ENCODE results near the gene USP13. TPM values are rescaled to one million over a fixed set of nuclear protein-coding genes. Genes with fewer than 3 reads are reported as not detected.

Gene USP13
- total RNA-seq, 4 donors from 2014 or later: 2.3 to 8.3 (median 5.8) TPM

GRCh38 chr3:179807588-179807987, 154.7 kb downstream of the USP13 start:
- Histone ChIP-seq H3K4me1 (no peaks in the 10 kb centered on the region), H3K4me3 (no peak overlapping the region), H3K27me3 (no peaks in the 10 kb centered on the region), H3K27ac (no peak overlapping the region), H3K9me3 (no peaks in the 10 kb centered on the region), H3K36me3 (no peaks in the 10 kb centered on the region)
- DNase-seq (ENCODE audit: low spot score in 2 of 2): no peak
- TF ChIP-seq, protein P1, sequence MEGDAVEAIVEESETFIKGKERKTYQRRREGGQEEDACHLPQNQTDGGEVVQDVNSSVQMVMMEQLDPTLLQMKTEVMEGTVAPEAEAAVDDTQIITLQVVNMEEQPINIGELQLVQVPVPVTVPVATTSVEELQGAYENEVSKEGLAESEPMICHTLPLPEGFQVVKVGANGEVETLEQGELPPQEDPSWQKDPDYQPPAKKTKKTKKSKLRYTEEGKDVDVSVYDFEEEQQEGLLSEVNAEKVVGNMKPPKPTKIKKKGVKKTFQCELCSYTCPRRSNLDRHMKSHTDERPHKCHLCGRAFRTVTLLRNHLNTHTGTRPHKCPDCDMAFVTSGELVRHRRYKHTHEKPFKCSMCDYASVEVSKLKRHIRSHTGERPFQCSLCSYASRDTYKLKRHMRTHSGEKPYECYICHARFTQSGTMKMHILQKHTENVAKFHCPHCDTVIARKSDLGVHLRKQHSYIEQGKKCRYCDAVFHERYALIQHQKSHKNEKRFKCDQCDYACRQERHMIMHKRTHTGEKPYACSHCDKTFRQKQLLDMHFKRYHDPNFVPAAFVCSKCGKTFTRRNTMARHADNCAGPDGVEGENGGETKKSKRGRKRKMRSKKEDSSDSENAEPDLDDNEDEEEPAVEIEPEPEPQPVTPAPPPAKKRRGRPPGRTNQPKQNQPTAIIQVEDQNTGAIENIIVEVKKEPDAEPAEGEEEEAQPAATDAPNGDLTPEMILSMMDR (IDR thresholded peaks at IDR 0.05): no peak
- TF ChIP-seq POLR2A (IDR thresholded peaks at IDR 0.05): no peak
- no peak for TF ChIP-seq POLR2AphosphoS5 (IDR thresholded peaks at IDR 0.05)
- no peak for TF ChIP-seq EP300 (IDR thresholded peaks at IDR 0.05)
- 96% methylated on average over 14 of the region's 14 CpGs for WGBS

GRCh38 chr3:179809639-179810038, 156.8 kb downstream of the USP13 start:
- TF ChIP-seq POLR2A (IDR thresholded peaks at IDR 0.05): no peak
- TF ChIP-seq POLR2AphosphoS5 (IDR thresholded peaks at IDR 0.05): no peak
- TF ChIP-seq, protein P1 (IDR thresholded peaks at IDR 0.05): no peak
- TF ChIP-seq EP300 (IDR thresholded peaks at IDR 0.05): no peak
- H3K4me3 ChIP-seq: no peak overlapping the region
- no peak overlapping the region for H3K27ac ChIP-seq
- no peaks in the 10 kb centered on the region for H3K4me1 ChIP-seq
- DNase-seq (ENCODE audit: low spot score in 2 of 2): no peak
- H3K9me3 ChIP-seq: no peaks in the 10 kb centered on the region
- H3K36me3 ChIP-seq: no peaks in the 10 kb centered on the region
- H3K27me3 ChIP-seq: no peaks in the 10 kb centered on the region

DNA sequence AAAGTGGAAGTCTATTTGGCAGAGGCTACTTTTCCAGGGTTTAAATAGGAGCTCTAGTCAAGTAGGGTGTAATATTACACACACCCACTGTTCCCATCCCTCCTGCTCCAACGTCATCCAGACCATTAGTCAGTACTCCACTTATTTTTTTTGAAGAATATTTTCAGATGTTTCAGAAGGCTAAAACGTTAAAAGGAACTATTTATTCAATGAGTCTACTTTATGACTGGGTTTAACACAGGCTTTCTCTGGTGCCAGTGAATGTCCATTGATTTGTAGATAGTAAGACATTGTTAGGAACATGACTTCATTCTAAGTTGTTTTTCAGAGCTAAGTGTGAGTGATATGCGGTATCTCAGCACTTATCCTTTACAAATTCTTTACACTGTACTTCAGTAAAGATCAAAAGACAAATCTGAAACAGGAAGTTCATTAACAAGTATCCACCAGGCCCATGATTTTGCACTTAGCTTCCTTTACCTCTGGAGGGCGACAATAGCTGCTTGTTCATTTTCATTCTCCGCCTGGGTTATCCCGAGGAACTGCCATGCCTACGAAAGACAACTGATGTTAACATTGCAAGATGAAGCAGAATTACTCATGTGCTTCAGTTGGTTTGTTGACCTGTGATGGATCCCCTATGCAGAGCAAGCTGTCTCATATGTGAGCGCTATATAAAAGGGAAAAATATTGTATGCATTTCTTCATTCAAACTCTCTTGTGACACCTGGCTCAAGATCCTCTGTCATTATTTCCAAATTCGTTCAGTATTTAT, 158.7 kb downstream of the USP13 start:
- no peak overlapping the region for H3K27ac ChIP-seq
- H3K4me3 ChIP-seq: no peak overlapping the region
- no peak for TF ChIP-seq EP300 (IDR thresholded peaks at IDR 0.05)
- TF ChIP-seq POLR2A (IDR thresholded peaks at IDR 0.05): no peak
- no peak for TF ChIP-seq POLR2AphosphoS5 (IDR thresholded peaks at IDR 0.05)
- TF ChIP-seq, protein P1 (IDR thresholded peaks at IDR 0.05): peak in 1 of 2 donors; percentile 19
- no peaks in the 10 kb centered on the region for H3K4me1 ChIP-seq
- WGBS: 20% methylated on average over 9 of the region's 9 CpGs
- no peaks in the 10 kb centered on the region for H3K36me3 ChIP-seq
- no peaks in the 10 kb centered on the region for H3K9me3 ChIP-seq
- H3K27me3 ChIP-seq: no peaks in the 10 kb centered on the region
- DNase-seq (ENCODE audit: low spot score in 2 of 2): no peak

DNA sequence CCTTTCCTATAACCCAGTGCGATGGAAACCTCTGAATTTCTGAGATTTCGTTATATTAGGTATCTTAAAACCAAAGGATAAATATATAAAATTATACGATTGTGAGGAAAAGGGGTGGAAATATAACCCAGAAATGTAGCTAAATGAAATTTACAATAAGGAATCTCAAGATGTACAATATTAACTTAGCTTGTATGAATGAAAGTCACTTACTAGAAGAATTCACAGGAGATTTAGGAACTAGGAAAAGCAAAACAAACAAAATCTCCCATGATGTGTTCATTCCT, 159.2 kb downstream of the USP13 start:
- WGBS: 86% methylated on average over 3 of the region's 3 CpGs
- no peak overlapping the region for H3K27ac ChIP-seq
- no peak for DNase-seq (ENCODE audit: low spot score in 2 of 2)

GRCh38 chr3:179819379-179819778, 166.5 kb downstream of the USP13 start:
- Histone ChIP-seq H3K27me3 (no peaks in the 10 kb centered on the region), H3K4me3 (no peak overlapping the region), H3K27ac (no peak overlapping the region), H3K9me3 (no peaks in the 10 kb centered on the region), H3K4me1 (no peaks in the 10 kb centered on the region), H3K36me3 (no peaks in the 10 kb centered on the region)
- 32% methylated on average over 3 of the region's 3 CpGs for WGBS
- DNase-seq (ENCODE audit: low spot score in 2 of 2): no peak
- no peak for TF ChIP-seq EP300 (IDR thresholded peaks at IDR 0.05)
- TF ChIP-seq, protein P1 (IDR thresholded peaks at IDR 0.05): no peak
- TF ChIP-seq POLR2A (IDR thresholded peaks at IDR 0.05): no peak
- TF ChIP-seq POLR2AphosphoS5 (IDR thresholded peaks at IDR 0.05): no peak

More for the DNA sequence above, 159.2 kb downstream of the USP13 start:
- no peak overlapping the region for H3K4me3 ChIP-seq
- no peak for TF ChIP-seq POLR2A (IDR thresholded peaks at IDR 0.05)
- TF ChIP-seq EP300 (IDR thresholded peaks at IDR 0.05): no peak
- TF ChIP-seq POLR2AphosphoS5 (IDR thresholded peaks at IDR 0.05): no peak
- TF ChIP-seq, protein P1 (IDR thresholded peaks at IDR 0.05): no peak
- no peaks in the 10 kb centered on the region for H3K4me1 ChIP-seq
- H3K27me3 ChIP-seq: no peaks in the 10 kb centered on the region
- no peaks in the 10 kb centered on the region for H3K9me3 ChIP-seq
- no peaks in the 10 kb centered on the region for H3K36me3 ChIP-seq
